Measurements from ENCODE around the gene SLC46A2.

Gene SLC46A2

GRCh38 chr9:112842555-112842954 lies 48.1 kb downstream of the SLC46A2 start:
- no peak overlapping the region; the same call in 1 of the 2 replicates for H3K27ac ChIP-seq
- no peak for TF ChIP-seq CTCF (conservative IDR thresholded peaks at IDR 0.05)

- peak overlapping the region; percentile 54 for H3K27ac ChIP-seq
- TF ChIP-seq CTCF (conservative IDR thresholded peaks at IDR 0.05) = no peak
Measured at GRCh38 chr9:112841261-112841660, 49.4 kb downstream of the SLC46A2 start.

- no peak for TF ChIP-seq CTCF (conservative IDR thresholded peaks at IDR 0.05)
Measured at GRCh38 chr9:112839331-112839730, 51.3 kb downstream of the SLC46A2 start.

GRCh38 chr9:112838342-112838741 lies 52.3 kb downstream of the SLC46A2 start:
- TF ChIP-seq CTCF (conservative IDR thresholded peaks at IDR 0.05) = no peak
- H3K27ac ChIP-seq = no peak overlapping the region

More at GRCh38 chr9:112839331-112839730, 51.3 kb downstream of the SLC46A2 start:
- H3K27ac ChIP-seq = no peak overlapping the region

GRCh38 chr9:112836394-112836793 lies 54.3 kb downstream of the SLC46A2 start:
- H3K27ac ChIP-seq = no peak overlapping the region
- TF ChIP-seq CTCF (conservative IDR thresholded peaks at IDR 0.05) = no peak

GRCh38 chr9:112833081-112833480 lies 57.6 kb downstream of the SLC46A2 start:
- H3K27ac ChIP-seq = peak overlapping the region; percentile 4; the same call in 1 of the 2 replicates
- no peak for TF ChIP-seq CTCF (conservative IDR thresholded peaks at IDR 0.05)

GRCh38 chr9:112831969-112832368 lies 58.7 kb downstream of the SLC46A2 start:
- peak overlapping the region; percentile 85 for H3K27ac ChIP-seq
- TF ChIP-seq CTCF (conservative IDR thresholded peaks at IDR 0.05) = peak; percentile 64
